Panc1 (cell line): ENCODE results near the gene PATE2. TPM values are rescaled to one million over a fixed set of nuclear protein-coding genes. Genes with fewer than 3 reads are reported as not detected.

ENCODE experiments used
- ATAC-seq: fragments of 200-7000 bp; cut with Tn5 transposase; 2 replicates; pipeline ENCODE4 v1.9.1; 2020; ENCODE audit warnings: mild to moderate bottlenecking, moderate library complexity
- BruUV-seq: library from RNA; stranded (reverse); fragments of 400-500 nt; replicated peaks from 2 replicates; lab custom pipeline; 2021; lab: Mats Ljungman, UMichigan
- CTCF ChIA-PET: fragments of 300-600 bp; sonication (Branson Sonifier 250); formaldehyde crosslinking; loops from one replicate; lab custom pipeline; 2022; ENCODE audit warnings: antibody characterized with exemption; lab: Charles Lee
- POLR2A ChIA-PET: fragments of 300-600 bp; sonication (Branson Sonifier 250); formaldehyde crosslinking; loops from one replicate; lab custom pipeline; 2022; ENCODE audit warnings: antibody characterized with exemption; lab: Charles Lee
- DNase-seq: peaks from one replicate; pipeline ENCODE4 v3.0.0-alpha.2; 2010; ENCODE audit warnings: low read depth, low spot score
- H3K27ac ChIP-seq: 2 replicates; pipeline ENCODE4 v1.5.1; 2011; ENCODE audit warnings: mild to moderate bottlenecking, low read length, inconsistent platforms
- H3K27me3 ChIP-seq: fragments of 200-500 bp; sonication (Bioruptor generic); 2 replicates; pipeline ENCODE4 v1.6.0; 2014; ENCODE audit warnings: low read length, inconsistent platforms; ENCODE audit not compliant: control insufficient read depth, insufficient read depth
- H3K36me3 ChIP-seq: fragments of 200-500 bp; sonication (Bioruptor generic); 2 replicates; pipeline ENCODE4 v1.5.1; 2014; ENCODE audit warnings: inconsistent platforms, mild to moderate bottlenecking, low read length, moderate library complexity; ENCODE audit not compliant: control insufficient read depth, insufficient read depth
- H3K4me1 ChIP-seq: 2 replicates; pipeline ENCODE4 v1.5.1; 2011; ENCODE audit warnings: inconsistent platforms, mild to moderate bottlenecking, low read length, moderate library complexity; ENCODE audit not compliant: control insufficient read depth, insufficient read depth
- H3K4me3 ChIP-seq, 2 experiments: 2 replicates each; pipeline ENCODE4 v1.5.1; 2011 to 2012; ENCODE audit warnings: low read depth in 2 of 2, low read length in 2 of 2, mild to moderate bottlenecking in 2 of 2, inconsistent platforms in 1 of 2, moderate library complexity in 1 of 2
- H3K9me3 ChIP-seq: fragments of 200-500 bp; sonication (Bioruptor generic); 2 replicates; pipeline ENCODE4 v1.5.1; 2014; ENCODE audit warnings: low read depth, mild to moderate bottlenecking, inconsistent platforms, low read length, moderate library complexity; ENCODE audit not compliant: control insufficient read depth, insufficient read depth
- POLR2AphosphoS5 ChIP-seq: IDR thresholded peaks from 2 replicates; pipeline ENCODE4 v1.6.1; 2012; ENCODE audit warnings: mild to moderate bottlenecking, low read depth, low read length, moderate library complexity
- REST ChIP-seq, 2 experiments: IDR thresholded peaks; 2 replicates each; pipeline ENCODE4 v1.6.1; 2011 to 2012; ENCODE audit warnings: low read depth in 2 of 2, control low read depth in 1 of 2, low read length in 1 of 2, mild to moderate bottlenecking in 1 of 2, moderate library complexity in 1 of 2; ENCODE audit not compliant: insufficient read depth in 1 of 2
- SIN3A ChIP-seq: IDR thresholded peaks from 2 replicates; pipeline ENCODE4 v1.6.1; 2012; ENCODE audit warnings: low read depth, mild to moderate bottlenecking, low read length, moderate library complexity, borderline replicate concordance; ENCODE audit not compliant: insufficient read depth
- TCF7L2 ChIP-seq: IDR thresholded peaks from 2 replicates; pipeline ENCODE4 v1.6.1; 2011; ENCODE audit warnings: mild to moderate bottlenecking, low read depth, low read length, inconsistent platforms
- in situ Hi-C: cut with HindIII; loops from 2 replicates; pipeline ENCODE4 v1.10.0; 2016; ENCODE audit warnings: low sequenced_read_pairs, low pct_unique_long_range_greater_than_20kb
- intact Hi-C: fragments of 100-400 bp; cut with micrococcal nuclease; formaldehyde crosslinking; loops from one replicate; pipeline ENCODE4 v1.10.0; 2022; ENCODE audit not compliant: unreplicated experiment
- total RNA-seq: library from RNA; stranded (reverse); gene quantifications from one replicate; pipeline ENCODE4 v1.2.1, GENCODE V29; 2021; ENCODE audit not compliant: unreplicated experiment
- TF ChIP-seq, protein P1 (sequence below): fragments of 450-650 bp; IDR thresholded peaks from 2 replicates; pipeline ENCODE4 v1.5.1; 2017; ENCODE audit warnings: mild to moderate bottlenecking

PATE2 gene
- total RNA-seq, 1 experiment from 2014 or later = 0.18 TPM

DNA sequence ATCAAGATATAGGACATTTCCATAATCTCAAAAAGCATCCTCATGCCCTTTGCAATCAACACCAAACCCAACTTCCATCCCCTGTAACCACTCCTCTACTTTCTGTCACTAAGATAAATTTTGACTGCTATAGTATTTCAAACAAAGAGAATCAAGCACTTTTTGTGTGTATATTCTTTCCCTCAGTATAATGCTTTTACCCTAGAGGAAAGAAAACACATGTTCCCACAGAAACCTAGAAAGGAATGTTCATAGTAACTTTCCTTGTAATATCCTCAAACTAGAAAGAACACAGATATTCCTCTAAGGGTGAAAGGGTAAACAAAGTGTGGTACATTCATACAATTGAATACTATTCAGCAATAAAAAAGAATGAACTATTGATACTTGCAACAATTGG, 38.0 kb downstream of the PATE2 start:
- intact Hi-C loops (no loop called here), in situ Hi-C loops (no loop called here)
- ChIA-PET POLR2A (no interaction called here), CTCF (no interaction called here)
- peaks cover 6% of the 10 kb centered on the region for H3K27me3 ChIP-seq
- H3K9me3 ChIP-seq = no peaks in the 10 kb centered on the region
- no peaks in the 10 kb centered on the region for H3K4me1 ChIP-seq
- no peak overlapping the region for H3K4me3 ChIP-seq
- no peak overlapping the region for H3K27ac ChIP-seq
- ATAC-seq = no peak
- no peak for DNase-seq
- TF ChIP-seq POLR2AphosphoS5 = no peak
- no peak for TF ChIP-seq SIN3A
- no peak for TF ChIP-seq REST (IDR thresholded peaks at IDR 0.05; ENCODE audit: insufficient read depth in 1 of 2, low read depth in 2 of 2, low read length in 1 of 2)
- TF ChIP-seq TCF7L2 = no peak
- TF ChIP-seq, protein P1, sequence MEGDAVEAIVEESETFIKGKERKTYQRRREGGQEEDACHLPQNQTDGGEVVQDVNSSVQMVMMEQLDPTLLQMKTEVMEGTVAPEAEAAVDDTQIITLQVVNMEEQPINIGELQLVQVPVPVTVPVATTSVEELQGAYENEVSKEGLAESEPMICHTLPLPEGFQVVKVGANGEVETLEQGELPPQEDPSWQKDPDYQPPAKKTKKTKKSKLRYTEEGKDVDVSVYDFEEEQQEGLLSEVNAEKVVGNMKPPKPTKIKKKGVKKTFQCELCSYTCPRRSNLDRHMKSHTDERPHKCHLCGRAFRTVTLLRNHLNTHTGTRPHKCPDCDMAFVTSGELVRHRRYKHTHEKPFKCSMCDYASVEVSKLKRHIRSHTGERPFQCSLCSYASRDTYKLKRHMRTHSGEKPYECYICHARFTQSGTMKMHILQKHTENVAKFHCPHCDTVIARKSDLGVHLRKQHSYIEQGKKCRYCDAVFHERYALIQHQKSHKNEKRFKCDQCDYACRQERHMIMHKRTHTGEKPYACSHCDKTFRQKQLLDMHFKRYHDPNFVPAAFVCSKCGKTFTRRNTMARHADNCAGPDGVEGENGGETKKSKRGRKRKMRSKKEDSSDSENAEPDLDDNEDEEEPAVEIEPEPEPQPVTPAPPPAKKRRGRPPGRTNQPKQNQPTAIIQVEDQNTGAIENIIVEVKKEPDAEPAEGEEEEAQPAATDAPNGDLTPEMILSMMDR = no peak
- H3K36me3 ChIP-seq = no peaks in the 10 kb centered on the region
- no TSS peak for BruUV-seq

DNA sequence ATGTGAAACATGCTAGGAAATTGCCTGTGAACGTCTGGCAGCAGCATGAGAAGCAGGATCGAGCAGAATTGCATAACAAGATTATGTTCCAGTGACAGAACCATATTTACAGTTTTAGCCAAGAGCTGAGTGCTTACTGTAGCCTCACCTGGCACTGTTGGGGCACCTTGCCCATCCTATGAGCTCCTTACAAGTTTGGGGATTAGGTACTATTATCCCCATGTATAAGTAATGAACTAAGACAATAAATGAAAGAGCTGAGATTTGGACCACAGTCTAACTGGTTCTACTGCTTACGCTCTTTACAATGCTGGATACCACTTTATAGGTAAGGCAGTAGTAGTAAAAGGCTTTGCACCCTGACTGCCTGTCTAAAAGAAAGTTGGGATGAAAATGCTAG, 49.7 kb downstream of the PATE2 start:
- Histone ChIP-seq H3K27me3 (peaks cover 9% of the 10 kb centered on the region), H3K4me3 (no peak overlapping the region), H3K27ac (no peak overlapping the region), H3K4me1 (no peaks in the 10 kb centered on the region), H3K36me3 (no peaks in the 10 kb centered on the region), H3K9me3 (no peaks in the 10 kb centered on the region)
- TF ChIP-seq POLR2AphosphoS5 = no peak
- TF ChIP-seq, protein P1 = no peak
- no peak for TF ChIP-seq REST (IDR thresholded peaks at IDR 0.05; ENCODE audit: insufficient read depth in 1 of 2, low read depth in 2 of 2, low read length in 1 of 2)
- TF ChIP-seq SIN3A = no peak
- TF ChIP-seq TCF7L2 = no peak
- POLR2A ChIA-PET = no interaction called here
- in situ Hi-C loops (no loop called here), intact Hi-C loops (no loop called here)
- DNase-seq = no peak
- ATAC-seq = no peak
- CTCF ChIA-PET = no interaction called here
- no TSS peak for BruUV-seq

Other genes with a start within 250 kb of the PATE2 start
- gene EI24, start 209.4 kb downstream of the PATE2 start, total RNA-seq = 193 TPM
- 229 TPM for gene STT3A, start 186.0 kb downstream of the PATE2 start, total RNA-seq
- 71.6 TPM for gene CHEK1, start 153.7 kb downstream of the PATE2 start, total RNA-seq
- gene ACRV1, start 98.0 kb downstream of the PATE2 start, total RNA-seq = 0.26 TPM
- gene PATE1, start 32.5 kb downstream of the PATE2 start, total RNA-seq = not detected
- not detected for gene PATE3, start 9.3 kb upstream of the PATE2 start, total RNA-seq
- not detected for gene PATE4, start 54.5 kb upstream of the PATE2 start, total RNA-seq
- 32.2 TPM for gene HYLS1, start 108.8 kb upstream of the PATE2 start, total RNA-seq
- 15.1 TPM for gene PUS3, start 124.4 kb upstream of the PATE2 start, total RNA-seq
- 0.15 TPM for gene DDX25, start 125.7 kb upstream of the PATE2 start, total RNA-seq
- gene VSIG10L2, start 167.2 kb upstream of the PATE2 start, total RNA-seq = not detected